Neural cell (in vitro differentiated cells): ENCODE measurements around the gene SLAMF9.

ENCODE experiments used
- CTCF ChIP-seq: fragments of 450-650 bp; IDR thresholded peaks from 2 replicates; pipeline ENCODE4 v1.5.1; 2014; ENCODE audit warnings: antibody characterized with exemption, mild to moderate bottlenecking, moderate library complexity; ENCODE audit not compliant: poor library complexity, severe bottlenecking
- EP300 ChIP-seq: fragments of 450-650 bp; conservative IDR thresholded peaks from 2 replicates; pipeline ENCODE4 v1.6.1; 2014; ENCODE audit warnings: antibody characterized with exemption, mild to moderate bottlenecking, moderate library complexity; ENCODE audit not compliant: poor library complexity, severe bottlenecking
- EZH2 ChIP-seq: fragments of 200-600, 300-800 bp; shearing (Covaris generic), sonication (generic); IDR thresholded peaks from 2 replicates; pipeline ENCODE4 v1.6.1; 2014; ENCODE audit warnings: antibody characterized with exemption, low read length, borderline replicate concordance, mild to moderate bottlenecking; ENCODE audit not compliant: insufficient read depth, poor library complexity, severe bottlenecking
- MXI1 ChIP-seq: fragments of 450-650 bp; conservative IDR thresholded peaks from 2 replicates; pipeline ENCODE4 v1.6.1; 2014; ENCODE audit warnings: antibody characterized with exemption, mild to moderate bottlenecking; ENCODE audit not compliant: poor library complexity, severe bottlenecking
- POLR2AphosphoS5 ChIP-seq: IDR thresholded peaks from 2 replicates; pipeline ENCODE4 v1.6.1; 2012
- RAD21 ChIP-seq: fragments of 450-650 bp; conservative IDR thresholded peaks from 2 replicates; pipeline ENCODE4 v1.6.1; 2014; ENCODE audit warnings: antibody characterized with exemption, mild to moderate bottlenecking, moderate library complexity
- TAF1 ChIP-seq: IDR thresholded peaks from 2 replicates; pipeline ENCODE4 v1.6.1; 2012; ENCODE audit warnings: low read depth

GRCh38 chr1:159921251-159921650, 32.8 kb downstream of the SLAMF9 start:
- TF ChIP-seq CTCF (no peak), MXI1 (no peak), EZH2 (no peak), EP300 (no peak), RAD21 (no peak), POLR2AphosphoS5 (no peak), TAF1 (no peak)
